ENCODE data around the gene BIRC5.
A peak's percentile ranks its signal among the peaks of the same experiment; 100 is the strongest.
"Not testable (repeated sequence)": the region's sequence is repeated elsewhere in the genome, so short reads cannot be mapped to it uniquely, and the experiment has no call there.

The BIRC5 gene

GRCh38 chr17:78252111-78252634 lies 38.1 kb downstream of the BIRC5 start:
- no peak for DNase-seq (ENCODE audit: low read depth, low spot score)
- no peaks in the 10 kb centered on the region for H3K9me3 ChIP-seq (ENCODE audit: control insufficient read depth, insufficient read depth, low read length)
- H3K4me1 ChIP-seq (ENCODE audit: control insufficient read depth, insufficient read depth, low read length) = peaks cover 5% of the 10 kb centered on the region; the same call in 1 of the 2 replicates
- no peaks in the 10 kb centered on the region for H3K27me3 ChIP-seq (ENCODE audit: control insufficient read depth, insufficient read depth, low read length)
- no peak overlapping the region for H3K4me3 ChIP-seq (ENCODE audit: low read length)
- no peaks in the 10 kb centered on the region for H3K36me3 ChIP-seq (ENCODE audit: control insufficient read depth, insufficient read depth, low read length)
- WGBS (ENCODE audit: insufficient coverage, insufficient read length) = no CpG with 5 or more reads among the region's 12 CpGs
- H3K27ac ChIP-seq (ENCODE audit: low read length) = no peak overlapping the region

- H3K27ac ChIP-seq (ENCODE audit: low read length) = no peak overlapping the region
- H3K36me3 ChIP-seq (ENCODE audit: control insufficient read depth, insufficient read depth, low read length) = no peaks in the 10 kb centered on the region
- WGBS (ENCODE audit: insufficient coverage, insufficient read length) = no CpG with 5 or more reads among the region's 15 CpGs
- no peak overlapping the region for H3K4me3 ChIP-seq (ENCODE audit: low read length)
- no peaks in the 10 kb centered on the region for H3K27me3 ChIP-seq (ENCODE audit: control insufficient read depth, insufficient read depth, low read length)
- peaks cover 9% of the 10 kb centered on the region; the same call in 1 of the 2 replicates for H3K4me1 ChIP-seq (ENCODE audit: control insufficient read depth, insufficient read depth, low read length)
- H3K9me3 ChIP-seq (ENCODE audit: control insufficient read depth, insufficient read depth, low read length) = no peaks in the 10 kb centered on the region
- no peak for DNase-seq (ENCODE audit: low read depth, low spot score)
These were observed 38.9 kb downstream of the BIRC5 start for GRCh38 chr17:78252701-78253635.

- H3K27me3 ChIP-seq (ENCODE audit: control insufficient read depth, insufficient read depth, low read length); H3K36me3 ChIP-seq (ENCODE audit: control insufficient read depth, insufficient read depth, low read length); H3K27ac ChIP-seq (ENCODE audit: low read length); DNase-seq (ENCODE audit: low read depth, low spot score); H3K9me3 ChIP-seq (ENCODE audit: control insufficient read depth, insufficient read depth, low read length): not testable (repeated sequence)
- Histone ChIP-seq H3K4me3 (ENCODE audit: low read length) (peak overlapping the region; percentile 80; the same call in 1 of the 2 replicates), H3K4me1 (ENCODE audit: control insufficient read depth, insufficient read depth, low read length) (peaks cover 13% of the 10 kb centered on the region)
- WGBS (ENCODE audit: insufficient coverage, insufficient read length) = no CpG with 5 or more reads among the region's 12 CpGs
These were observed 39.5 kb downstream of the BIRC5 start for GRCh38 chr17:78253636-78253945.

GRCh38 chr17:78253946-78254672 lies 40.1 kb downstream of the BIRC5 start:
- Histone ChIP-seq H3K9me3 (ENCODE audit: control insufficient read depth, insufficient read depth, low read length) (no peaks in the 10 kb centered on the region), H3K4me1 (ENCODE audit: control insufficient read depth, insufficient read depth, low read length) (peaks cover 13% of the 10 kb centered on the region), H3K27ac (ENCODE audit: low read length) (no peak overlapping the region), H3K27me3 (ENCODE audit: control insufficient read depth, insufficient read depth, low read length) (no peaks in the 10 kb centered on the region), H3K4me3 (ENCODE audit: low read length) (peak overlapping the region; percentile 80), H3K36me3 (ENCODE audit: control insufficient read depth, insufficient read depth, low read length) (no peaks in the 10 kb centered on the region)
- peak; percentile 76 for DNase-seq (ENCODE audit: low read depth, low spot score)
- no CpG with 5 or more reads among the region's 73 CpGs for WGBS (ENCODE audit: insufficient coverage, insufficient read length)

DNA sequence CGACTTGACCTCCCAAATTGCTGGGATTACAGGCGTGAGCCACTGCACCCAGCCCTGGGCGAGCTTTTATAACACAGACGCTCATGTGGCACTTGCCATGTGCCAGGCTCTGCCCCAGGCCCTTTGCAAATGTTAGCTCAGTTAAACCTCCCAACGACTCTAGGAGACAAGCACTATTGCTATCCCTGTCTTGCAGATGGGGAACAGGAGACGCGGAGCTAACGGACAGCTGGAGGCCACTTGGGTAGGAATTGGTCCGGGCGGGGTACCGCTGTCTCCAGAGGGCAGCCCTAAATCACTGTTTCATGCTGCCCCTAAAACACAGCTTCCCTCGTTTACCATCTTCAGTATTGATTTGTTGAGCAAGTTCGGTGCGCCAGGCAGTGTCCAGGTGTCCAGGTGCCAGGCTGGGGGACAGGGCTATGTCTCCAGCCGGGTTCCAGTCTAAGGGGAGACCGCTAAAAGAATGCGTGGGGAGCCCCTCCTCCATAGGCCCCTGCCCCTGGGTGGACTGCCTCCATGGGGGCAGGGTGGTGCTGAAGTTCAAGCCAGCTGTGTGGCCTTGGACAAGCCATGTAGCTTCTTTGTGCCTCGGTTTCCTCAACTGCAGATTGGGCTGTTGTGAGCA lies 41.1 kb downstream of the BIRC5 start:
- H3K9me3 ChIP-seq (ENCODE audit: control insufficient read depth, insufficient read depth, low read length) = no peaks in the 10 kb centered on the region
- peaks cover 13% of the 10 kb centered on the region for H3K4me1 ChIP-seq (ENCODE audit: control insufficient read depth, insufficient read depth, low read length)
- no peak overlapping the region for H3K4me3 ChIP-seq (ENCODE audit: low read length)

DNA sequence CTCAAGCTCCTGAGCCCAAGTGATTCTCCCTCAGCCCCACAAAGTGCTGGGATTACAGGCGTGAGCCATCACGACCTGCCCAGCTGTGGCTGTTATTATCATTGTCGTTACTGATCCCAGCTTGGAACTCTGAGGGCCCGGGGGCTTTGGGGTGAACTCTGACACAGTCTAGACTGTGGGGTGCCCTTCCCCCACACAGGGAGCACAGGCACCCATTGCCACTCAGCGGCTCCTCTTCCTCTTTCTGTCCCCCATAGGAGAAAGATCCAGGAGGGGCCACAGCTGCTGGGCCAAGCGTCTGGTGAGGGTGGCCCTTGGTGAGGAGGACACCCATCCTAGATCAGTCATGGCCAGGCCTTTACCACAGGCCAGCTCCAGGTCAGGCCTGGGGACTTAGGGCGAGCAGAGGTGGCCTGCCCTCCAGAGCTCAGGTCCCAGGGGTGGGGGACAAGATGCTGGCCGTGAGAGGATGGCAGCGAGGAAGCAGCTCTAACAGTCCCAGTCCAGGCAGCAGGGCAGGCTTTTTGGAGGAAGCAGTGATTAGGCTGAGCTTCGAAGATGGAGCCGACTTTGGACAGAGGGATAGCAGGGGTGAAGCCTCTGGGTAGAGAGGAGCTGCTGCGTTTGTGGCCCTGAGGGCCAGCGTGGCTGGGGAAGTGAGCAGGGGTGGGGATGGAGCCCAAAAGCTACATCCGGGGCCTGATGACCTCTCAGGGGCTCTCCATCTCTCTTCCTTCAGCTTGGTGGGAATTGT lies 42.1 kb downstream of the BIRC5 start:
- H3K4me1 ChIP-seq (ENCODE audit: control insufficient read depth, insufficient read depth, low read length) = peaks cover 13% of the 10 kb centered on the region

More for the DNA sequence above, 41.1 kb downstream of the BIRC5 start:
- Histone ChIP-seq H3K27ac (ENCODE audit: low read length) (no peak overlapping the region), H3K27me3 (ENCODE audit: control insufficient read depth, insufficient read depth, low read length) (no peaks in the 10 kb centered on the region), H3K36me3 (ENCODE audit: control insufficient read depth, insufficient read depth, low read length) (no peaks in the 10 kb centered on the region)
- no peak for DNase-seq (ENCODE audit: low read depth, low spot score)
- WGBS (ENCODE audit: insufficient coverage, insufficient read length) = no CpG with 5 or more reads among the region's 18 CpGs

GRCh38 chr17:78256707-78257591 lies 42.9 kb downstream of the BIRC5 start:
- WGBS (ENCODE audit: insufficient coverage, insufficient read length) = no CpG with 5 or more reads among the region's 18 CpGs

More for the DNA sequence above, 42.1 kb downstream of the BIRC5 start:
- Histone ChIP-seq H3K27me3 (ENCODE audit: control insufficient read depth, insufficient read depth, low read length) (no peaks in the 10 kb centered on the region), H3K9me3 (ENCODE audit: control insufficient read depth, insufficient read depth, low read length) (no peaks in the 10 kb centered on the region), H3K36me3 (ENCODE audit: control insufficient read depth, insufficient read depth, low read length) (no peaks in the 10 kb centered on the region), H3K4me3 (ENCODE audit: low read length) (no peak overlapping the region), H3K27ac (ENCODE audit: low read length) (no peak overlapping the region)
- DNase-seq (ENCODE audit: low read depth, low spot score) = no peak
- WGBS (ENCODE audit: insufficient coverage, insufficient read length) = no CpG with 5 or more reads among the region's 14 CpGs

GRCh38 chr17:78257810-78258322 lies 43.8 kb downstream of the BIRC5 start:
- H3K4me3 ChIP-seq (ENCODE audit: low read length) = no peak overlapping the region
- H3K9me3 ChIP-seq (ENCODE audit: control insufficient read depth, insufficient read depth, low read length) = no peaks in the 10 kb centered on the region
- no peak for DNase-seq (ENCODE audit: low read depth, low spot score)
- no peaks in the 10 kb centered on the region for H3K27me3 ChIP-seq (ENCODE audit: control insufficient read depth, insufficient read depth, low read length)
- no peaks in the 10 kb centered on the region for H3K36me3 ChIP-seq (ENCODE audit: control insufficient read depth, insufficient read depth, low read length)
- WGBS (ENCODE audit: insufficient coverage, insufficient read length) = no CpG with 5 or more reads among the region's 16 CpGs
- no peak overlapping the region for H3K27ac ChIP-seq (ENCODE audit: low read length)
- H3K4me1 ChIP-seq (ENCODE audit: control insufficient read depth, insufficient read depth, low read length) = peaks cover 13% of the 10 kb centered on the region

More at GRCh38 chr17:78256707-78257591, 42.9 kb downstream of the BIRC5 start:
- Histone ChIP-seq H3K9me3 (ENCODE audit: control insufficient read depth, insufficient read depth, low read length) (no peaks in the 10 kb centered on the region), H3K4me3 (ENCODE audit: low read length) (no peak overlapping the region), H3K27ac (ENCODE audit: low read length) (no peak overlapping the region), H3K36me3 (ENCODE audit: control insufficient read depth, insufficient read depth, low read length) (no peaks in the 10 kb centered on the region), H3K27me3 (ENCODE audit: control insufficient read depth, insufficient read depth, low read length) (no peaks in the 10 kb centered on the region), H3K4me1 (ENCODE audit: control insufficient read depth, insufficient read depth, low read length) (peaks cover 13% of the 10 kb centered on the region)
- no peak for DNase-seq (ENCODE audit: low read depth, low spot score)
